IPS-11a (cell line): ENCODE data around the gene ZNF609.

ENCODE experiments used
- H3K4me3 ChIP-seq: one replicate; pipeline ENCODE4 v1.5.1; 2013; ENCODE audit warnings: low read depth, low read length, control low read depth

ZNF609 gene

DNA sequence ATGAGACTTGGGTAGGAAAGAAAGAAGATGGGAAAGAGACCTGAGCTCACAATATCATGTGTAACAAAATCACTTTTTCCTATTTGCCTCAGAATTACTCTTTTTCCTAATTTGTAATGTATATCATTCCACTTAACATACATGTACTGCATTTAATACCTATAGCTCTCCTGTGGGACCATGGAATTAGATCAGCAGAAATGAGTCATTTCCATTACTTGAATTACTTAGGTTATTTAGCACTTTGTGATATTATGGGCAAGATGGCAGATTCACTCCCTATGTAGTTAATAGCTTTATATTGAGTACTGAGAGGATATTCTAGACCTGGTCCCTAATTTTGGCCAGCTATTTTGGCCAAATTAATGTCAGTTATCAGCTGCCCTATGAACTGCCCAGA, 70.5 kb downstream of the ZNF609 start:
- no peak overlapping the region for H3K4me3 ChIP-seq

DNA sequence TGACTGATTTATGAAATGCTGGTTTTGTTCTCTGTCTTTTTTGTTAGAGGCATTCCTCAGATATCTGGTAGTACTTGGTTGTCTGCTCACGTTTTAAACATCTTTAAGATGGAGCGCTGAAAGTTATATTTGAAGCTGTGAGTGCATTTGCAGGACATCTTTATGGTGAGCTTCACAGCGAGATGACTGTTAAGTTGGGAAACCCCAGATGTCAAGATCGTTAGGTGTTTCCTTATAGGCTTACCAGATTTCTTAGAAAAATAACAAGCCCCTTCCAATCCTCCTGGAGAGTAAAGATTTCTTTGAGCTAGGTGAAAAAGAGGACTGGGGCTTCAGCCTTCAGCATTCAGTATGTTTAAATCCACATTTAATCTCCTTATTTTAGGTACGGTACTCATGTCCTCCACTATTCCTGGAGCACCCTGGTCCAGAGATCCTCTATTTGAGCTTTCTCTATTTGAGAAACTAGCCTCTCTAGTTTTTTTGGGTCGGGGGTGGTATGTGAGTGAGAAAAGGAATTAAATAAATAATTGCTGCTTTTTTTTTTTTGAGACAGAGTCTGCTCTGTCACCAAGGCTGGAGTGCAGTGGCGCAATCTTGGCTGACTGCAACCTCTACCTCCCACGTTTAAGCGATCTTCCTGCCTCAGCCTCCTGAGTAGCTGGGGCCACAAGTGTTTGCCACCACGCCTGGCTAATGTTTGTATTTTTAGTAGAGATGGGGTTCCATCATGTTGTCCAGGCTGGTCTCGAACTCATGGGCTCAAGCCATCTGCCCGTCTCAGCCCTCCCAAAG, 72.3 kb downstream of the ZNF609 start:
- H3K4me3 ChIP-seq = no peak overlapping the region

DNA sequence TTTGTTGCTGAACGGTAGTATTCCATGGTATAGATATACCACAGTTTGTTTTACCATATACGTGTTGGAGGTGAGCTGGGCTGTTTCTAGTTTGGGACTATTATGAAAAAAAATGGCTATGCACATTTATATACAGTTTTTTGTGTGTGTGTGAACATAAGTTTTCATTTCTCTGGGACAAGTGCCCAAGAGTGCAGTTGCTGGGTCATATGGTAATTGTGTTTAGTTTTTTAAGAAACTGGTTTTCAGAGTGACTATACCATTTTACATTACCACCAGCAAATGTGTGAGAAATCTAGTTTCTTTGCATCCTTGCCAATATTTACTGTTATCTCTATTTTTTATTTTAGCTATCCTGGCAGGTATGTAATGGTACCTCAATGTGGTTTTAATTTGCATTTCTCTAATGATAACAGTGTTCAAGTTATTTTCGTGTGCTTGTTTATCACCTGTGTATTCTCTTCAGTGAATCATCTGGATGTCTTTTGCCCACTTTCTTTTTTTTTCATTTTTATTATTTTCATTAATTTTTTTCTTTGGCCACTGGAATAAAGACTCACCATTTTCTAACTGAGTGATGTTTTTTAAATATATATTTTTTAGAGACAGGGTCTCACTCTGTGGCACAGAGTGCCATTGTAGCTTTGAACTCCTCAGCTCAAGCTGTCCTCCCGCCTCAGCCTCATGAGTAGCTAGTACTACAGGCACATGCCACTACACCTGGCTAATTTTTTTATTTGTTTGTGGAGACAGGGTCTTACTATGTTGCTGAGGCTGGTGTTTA, 75.3 kb downstream of the ZNF609 start:
- H3K4me3 ChIP-seq = no peak overlapping the region

DNA sequence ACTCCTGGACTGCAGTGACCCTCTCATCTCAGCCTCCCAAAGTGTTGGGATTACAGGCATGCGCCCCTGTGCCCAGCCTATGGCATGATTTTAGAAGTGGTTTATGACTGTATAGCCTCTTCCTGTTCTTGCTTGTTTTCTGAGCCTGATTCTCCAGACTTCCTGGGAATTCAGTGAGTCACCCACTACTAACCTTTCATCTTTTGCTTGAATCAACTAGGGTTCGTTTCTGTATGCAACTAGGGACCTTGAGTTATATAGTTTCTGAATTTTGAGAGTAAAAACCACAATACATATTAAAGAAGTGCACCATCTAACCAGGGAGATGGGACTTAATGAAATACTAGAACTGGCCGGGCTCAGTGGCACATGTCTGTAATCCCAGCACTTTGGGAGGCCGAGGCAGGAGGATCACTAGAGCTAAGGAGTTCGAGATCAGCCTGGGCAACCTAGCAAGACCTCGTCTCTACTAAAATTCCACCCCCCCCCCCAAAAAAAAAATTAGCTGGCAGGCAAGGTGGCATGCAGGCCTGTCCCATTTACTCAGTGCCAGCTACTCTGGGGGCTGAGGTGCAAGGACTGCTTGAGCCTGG, 76.0 kb downstream of the ZNF609 start:
- no peak overlapping the region for H3K4me3 ChIP-seq

DNA sequence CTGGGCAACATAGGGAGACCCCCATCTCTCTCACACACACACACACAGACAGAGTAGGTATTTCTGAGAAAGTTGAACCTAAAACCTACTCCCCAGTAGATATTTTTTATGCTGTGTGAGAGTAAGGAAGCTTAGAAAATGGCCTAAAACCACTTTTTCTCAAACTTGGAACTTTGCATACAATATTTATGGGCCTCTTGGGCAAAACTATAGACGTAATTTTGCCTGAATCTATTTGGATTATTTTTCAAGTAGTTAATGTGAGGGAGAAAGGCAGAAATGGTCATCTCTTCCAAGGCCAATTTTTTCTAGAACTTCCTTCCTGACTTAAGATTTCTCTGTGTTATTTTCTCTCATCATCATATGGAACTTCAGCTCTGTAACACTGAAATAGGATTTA, 81.7 kb downstream of the ZNF609 start:
- no peak overlapping the region for H3K4me3 ChIP-seq

DNA sequence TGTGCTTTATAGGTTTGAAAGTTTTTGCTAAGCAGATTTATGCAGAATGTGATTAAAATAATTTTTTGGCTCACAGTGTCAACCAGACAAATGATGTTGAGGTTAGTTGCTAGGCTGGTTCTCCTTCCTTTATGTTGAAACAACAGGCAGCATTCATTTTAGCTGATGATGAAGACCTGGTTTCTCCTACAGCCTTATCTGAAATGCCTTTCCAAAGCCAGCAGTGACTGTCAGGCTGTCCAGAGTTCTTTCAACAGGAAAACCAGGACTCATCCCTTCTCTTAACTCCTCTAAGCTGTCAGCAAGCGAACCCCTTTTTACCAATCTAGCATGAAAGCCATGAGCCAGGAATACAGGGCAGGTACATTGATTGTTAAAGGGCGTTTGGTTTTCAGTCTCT, 84.1 kb downstream of the ZNF609 start:
- H3K4me3 ChIP-seq = no peak overlapping the region

GRCh38 chr15:64547275-64547674, 86.9 kb downstream of the ZNF609 start:
- H3K4me3 ChIP-seq = no peak overlapping the region

- no peak overlapping the region for H3K4me3 ChIP-seq
Observed at GRCh38 chr15:64548235-64548634, 87.9 kb downstream of the ZNF609 start.

DNA sequence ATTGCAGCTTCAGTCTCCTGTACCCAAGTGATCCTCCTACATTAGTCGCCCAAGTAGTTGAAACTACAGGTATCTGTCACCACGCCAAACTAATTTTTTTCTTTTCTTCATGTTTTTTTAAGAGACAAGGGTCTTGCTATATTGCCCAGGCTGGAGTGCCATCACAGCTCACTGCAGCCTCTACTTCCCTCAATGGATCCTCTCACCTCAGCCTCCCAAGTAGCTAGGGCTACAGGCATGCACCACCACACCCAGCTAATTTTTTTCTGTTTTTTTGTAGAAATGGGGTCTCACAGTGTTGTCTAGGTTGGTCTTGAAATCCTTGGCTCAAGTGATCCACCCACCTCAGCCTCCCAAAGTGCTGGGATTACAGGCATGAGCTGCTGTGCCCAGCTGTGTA, 89.5 kb downstream of the ZNF609 start:
- no peak overlapping the region for H3K4me3 ChIP-seq

DNA sequence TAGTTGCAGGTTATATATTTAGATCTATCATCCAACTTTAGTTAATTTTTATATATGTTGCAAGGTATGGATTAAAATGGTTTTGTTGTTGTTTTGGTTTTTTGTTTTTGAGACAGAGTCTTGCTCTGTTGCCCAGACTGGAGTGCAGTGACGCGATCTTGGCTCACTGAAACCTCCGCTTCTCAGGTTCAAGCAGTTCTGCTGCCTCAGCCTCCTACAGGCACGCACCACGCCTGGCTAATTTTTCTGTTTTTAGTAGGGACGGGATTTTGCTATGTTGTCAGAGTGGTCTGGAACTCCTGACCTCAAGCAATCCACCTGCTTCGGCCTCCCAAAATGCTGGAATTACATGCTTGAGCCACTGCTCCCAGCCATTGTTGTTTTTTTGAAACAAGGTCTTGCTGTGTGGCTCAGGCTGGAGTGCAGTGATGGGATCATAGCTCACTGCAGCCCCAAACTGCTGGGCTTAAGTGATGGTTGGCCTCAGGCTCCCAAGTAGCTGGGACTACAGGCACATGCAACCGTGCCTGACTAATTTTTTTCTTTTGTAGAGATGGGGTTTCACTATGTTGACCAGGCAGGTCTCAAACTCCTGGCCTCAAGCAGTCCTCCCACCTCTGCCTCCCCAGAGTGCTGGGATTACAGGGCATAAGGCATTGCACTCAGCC, 92.0 kb downstream of the ZNF609 start:
- no peak overlapping the region for H3K4me3 ChIP-seq

DNA sequence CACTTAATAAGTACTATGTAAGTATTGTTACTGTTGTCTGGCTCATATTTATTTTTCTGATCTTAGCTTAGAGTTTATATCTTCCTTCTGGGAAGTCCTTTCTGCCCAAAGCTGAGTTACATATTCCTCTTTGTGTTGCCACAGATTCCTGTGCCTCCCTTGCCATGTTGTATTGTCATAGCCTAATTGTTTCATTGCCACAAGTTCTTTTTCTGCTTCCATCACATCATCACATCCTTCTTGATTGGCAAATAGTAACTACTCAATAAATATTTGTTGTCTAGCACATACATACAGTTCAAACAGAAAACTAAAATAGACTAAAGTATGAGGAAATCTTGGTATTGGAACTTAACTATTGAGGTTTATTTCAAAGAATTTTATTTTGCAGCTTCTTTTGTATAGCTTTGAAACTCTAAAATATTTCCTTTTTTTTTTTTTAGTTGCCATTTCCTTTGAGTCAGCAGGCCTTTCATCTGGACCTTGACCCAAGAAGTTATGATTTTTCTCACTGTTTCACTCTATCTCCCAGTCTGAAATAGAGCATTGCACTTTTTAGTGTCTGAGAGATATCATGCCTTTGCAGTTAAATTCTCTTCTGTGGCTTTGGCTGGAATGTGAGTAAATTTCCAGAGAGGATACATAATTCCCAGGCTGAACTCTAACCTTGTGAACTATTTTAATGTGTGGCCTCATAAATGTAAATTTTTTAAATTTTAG, 98.2 kb downstream of the ZNF609 start:
- H3K4me3 ChIP-seq = no peak overlapping the region

DNA sequence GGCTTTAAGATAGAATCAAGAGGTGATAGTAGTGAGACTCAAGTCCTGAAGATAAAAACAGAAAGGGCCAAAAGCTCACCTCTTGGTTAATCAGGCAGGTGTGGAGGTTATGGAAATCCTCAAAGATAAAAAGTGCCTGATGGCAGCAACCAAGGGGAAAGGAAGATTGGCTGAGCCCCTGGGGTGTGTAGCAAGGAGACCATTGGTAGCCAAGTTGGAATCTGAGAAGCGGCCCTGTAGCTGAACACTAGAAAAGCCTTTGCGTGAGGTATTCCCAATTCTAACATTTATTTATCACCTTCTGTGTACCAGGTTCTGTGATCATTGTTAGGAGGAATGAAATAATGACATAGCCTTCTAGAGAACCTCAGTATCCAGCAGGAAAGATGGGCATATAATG, 98.9 kb downstream of the ZNF609 start:
- no peak overlapping the region for H3K4me3 ChIP-seq

GRCh38 chr15:64560501-64560900, 100.1 kb downstream of the ZNF609 start:
- H3K4me3 ChIP-seq = no peak overlapping the region

- no peak overlapping the region for H3K4me3 ChIP-seq
Observed at GRCh38 chr15:64560998-64561397, 100.6 kb downstream of the ZNF609 start.

DNA sequence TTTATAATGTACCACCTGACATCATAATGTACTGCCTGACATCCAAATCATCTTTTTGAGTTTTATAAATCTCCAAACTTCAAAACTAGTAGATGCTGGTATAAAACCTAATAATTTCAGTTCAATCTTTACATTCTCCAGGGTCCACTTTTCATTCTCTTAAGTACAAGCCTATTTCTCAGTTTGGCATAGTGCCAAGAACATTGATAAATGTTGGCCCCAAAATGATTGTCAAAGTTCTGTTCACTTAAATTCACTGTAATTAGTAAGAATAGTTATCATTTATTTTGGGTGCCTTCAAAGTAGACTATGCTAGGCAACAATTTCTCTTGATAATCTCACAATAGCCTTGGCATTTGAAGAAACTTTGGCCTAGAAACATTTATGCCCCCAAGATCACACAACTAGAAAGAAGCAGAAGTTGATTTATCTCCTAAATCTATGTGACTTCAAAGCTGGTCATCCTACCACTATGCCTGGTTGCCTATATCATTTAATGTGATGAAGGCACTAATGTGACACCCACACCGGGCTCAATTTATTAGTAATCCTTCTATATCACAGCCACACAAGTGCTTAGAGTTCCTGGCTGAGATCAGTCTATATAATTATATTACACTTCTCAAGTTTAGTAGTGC, 101.7 kb downstream of the ZNF609 start:
- no peak overlapping the region for H3K4me3 ChIP-seq

GRCh38 chr15:64566102-64566501, 105.7 kb downstream of the ZNF609 start:
- no peak overlapping the region for H3K4me3 ChIP-seq

- H3K4me3 ChIP-seq = no peak overlapping the region
Observed at GRCh38 chr15:64566629-64567427, 106.5 kb downstream of the ZNF609 start.

DNA sequence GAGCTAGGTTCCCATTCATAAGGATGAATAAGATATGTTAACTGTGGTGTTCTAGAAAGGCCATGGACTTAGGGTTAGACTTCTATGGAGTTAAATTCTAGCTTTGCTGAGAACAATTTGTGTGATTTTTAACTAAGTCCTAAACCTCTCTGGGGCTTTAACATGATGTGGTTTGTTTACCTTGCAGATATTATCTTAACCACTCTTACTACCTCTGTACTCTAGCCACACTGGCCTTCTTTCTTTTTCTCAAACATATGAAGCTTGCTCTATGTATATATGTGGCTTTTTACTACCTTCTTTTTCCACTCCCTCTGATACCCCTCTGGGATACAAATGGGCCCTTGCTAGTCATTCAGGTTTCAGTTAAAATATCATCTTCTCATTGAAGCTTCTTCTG, 108.4 kb downstream of the ZNF609 start:
- no peak overlapping the region for H3K4me3 ChIP-seq

- H3K4me3 ChIP-seq = no peak overlapping the region
Observed at GRCh38 chr15:64571857-64572291, 111.5 kb downstream of the ZNF609 start.
